Esophagus mucosa (tissue), 1 donor: ENCODE results near the gene RARB. TPM values are rescaled to one million over a fixed set of nuclear protein-coding genes. Genes with fewer than 3 reads are reported as not detected.

Experiments used
- ATAC-seq: fragments of 200-7000 bp; cut with Tn5 transposase; one replicate; pipeline ENCODE4 v1.9.1; 2020
- total RNA-seq: library from RNA; stranded (reverse); gene quantifications from one replicate; pipeline ENCODE4 v1.2.4, GENCODE V29; 2023
- donor health status: DM: yes; HTN: yes; CAD: no.

Gene RARB
- total RNA-seq, 1 donor from 2014 or later, result 2.5 TPM

GRCh38 chr3:25510797-25511196 is 82.7 kb downstream of the RARB start:
- no peak for ATAC-seq

DNA sequence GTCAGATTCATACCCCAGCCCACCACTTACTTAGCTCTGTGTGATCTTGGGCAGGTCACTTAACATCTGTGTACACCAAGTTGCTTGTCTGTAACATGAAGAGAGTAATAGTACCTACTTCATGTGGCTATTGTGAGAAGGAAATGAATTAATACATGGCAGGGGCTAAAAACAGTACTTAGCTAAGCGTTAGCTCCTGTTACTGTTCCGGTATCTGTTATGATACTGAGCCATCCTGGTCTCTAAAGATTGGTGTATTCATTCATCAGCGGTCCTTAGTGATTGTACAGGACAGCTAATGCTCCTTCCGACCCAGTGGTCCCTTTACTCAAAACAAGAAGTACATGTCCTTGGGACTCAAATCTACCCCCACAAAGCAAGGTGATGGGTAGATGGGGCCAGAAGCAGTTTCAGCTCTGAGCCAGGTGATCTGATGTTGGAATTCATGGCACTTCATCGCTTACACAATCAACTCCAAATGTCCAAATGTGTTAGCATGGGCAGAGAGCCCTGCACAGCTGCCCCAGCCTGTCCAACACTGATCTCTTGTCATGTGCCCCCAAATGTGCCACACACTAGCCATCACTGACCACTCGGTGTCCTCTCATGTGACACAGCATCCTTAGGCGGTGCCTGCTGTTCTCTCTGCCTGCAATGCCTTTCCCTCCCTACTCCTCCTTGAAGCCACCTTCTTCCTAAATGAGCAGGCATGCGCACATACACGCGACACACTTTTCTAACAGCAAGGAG is 84.1 kb downstream of the RARB start:
- no peak for ATAC-seq

- ATAC-seq, result no peak
Observed at GRCh38 chr3:25513642-25514266, 85.7 kb downstream of the RARB start.

DNA sequence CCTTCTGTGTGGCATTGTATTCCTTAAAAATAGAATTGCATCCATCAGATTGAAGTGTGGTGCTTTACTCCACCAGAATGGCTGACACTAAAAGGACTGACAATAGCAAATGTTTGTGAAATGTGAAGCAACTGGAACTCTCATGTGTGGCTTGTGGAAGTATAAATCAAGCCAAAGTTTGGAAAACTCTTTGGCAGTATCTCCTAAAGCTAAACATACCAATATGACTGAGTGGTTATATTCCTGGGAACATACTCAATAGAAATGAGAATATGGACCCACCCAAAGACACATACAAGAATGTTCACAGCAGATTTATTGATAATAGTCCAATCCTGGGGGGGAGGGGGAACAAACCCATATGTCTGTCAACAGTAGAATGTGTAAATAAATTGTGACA is 87.1 kb downstream of the RARB start:
- ATAC-seq, result no peak

DNA sequence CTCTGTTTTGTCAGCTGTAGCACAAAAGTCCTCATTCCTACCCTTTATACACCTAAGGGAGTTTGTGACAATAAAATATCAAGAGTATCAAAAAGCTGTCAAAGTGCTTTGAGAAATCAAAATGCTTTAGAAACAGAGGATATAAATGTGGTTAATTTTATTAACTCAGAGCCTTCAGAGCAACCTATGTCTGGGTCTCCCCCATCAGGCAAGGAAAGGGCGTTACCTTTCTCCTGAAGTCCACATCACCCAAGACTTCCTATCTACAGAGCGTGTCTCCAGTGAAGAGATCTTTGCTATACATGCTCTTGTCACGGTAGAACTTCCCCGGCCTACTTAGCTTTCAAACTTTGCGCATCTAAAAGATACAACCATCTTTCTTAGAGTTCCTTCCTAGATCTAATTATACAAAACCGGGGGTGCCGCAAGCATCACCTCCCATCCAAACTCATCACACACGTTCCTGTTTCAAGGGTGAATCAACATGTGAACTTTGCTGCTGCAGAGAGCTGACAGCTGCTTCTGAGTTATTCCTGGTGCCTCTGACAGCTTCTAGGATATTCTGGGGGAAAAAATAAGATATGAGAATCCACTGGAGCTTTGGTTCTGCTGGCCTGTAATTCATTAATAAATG is 93.0 kb downstream of the RARB start:
- no peak for ATAC-seq

DNA sequence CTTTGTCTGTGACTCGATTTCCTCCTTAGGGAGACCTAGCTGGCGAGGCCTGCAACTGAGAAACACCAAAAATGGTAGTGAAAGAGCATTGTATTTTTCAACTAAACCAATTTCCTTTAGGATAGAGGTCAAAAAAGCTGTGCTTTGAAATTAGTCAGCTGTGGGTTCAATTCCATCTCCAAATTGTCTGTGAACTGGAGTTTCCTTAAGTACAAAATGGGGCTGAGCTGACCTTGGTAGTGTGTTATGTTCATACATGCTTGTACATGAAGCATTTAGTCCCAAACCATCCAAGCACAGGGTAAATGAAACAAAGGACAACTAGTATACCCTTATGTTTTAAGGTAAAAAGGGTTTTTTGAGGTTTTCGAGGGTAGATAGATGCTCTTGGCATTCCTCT is 99.3 kb downstream of the RARB start:
- no peak for ATAC-seq

GRCh38 chr3:25527801-25528200 is 99.7 kb downstream of the RARB start:
- ATAC-seq, result no peak

DNA sequence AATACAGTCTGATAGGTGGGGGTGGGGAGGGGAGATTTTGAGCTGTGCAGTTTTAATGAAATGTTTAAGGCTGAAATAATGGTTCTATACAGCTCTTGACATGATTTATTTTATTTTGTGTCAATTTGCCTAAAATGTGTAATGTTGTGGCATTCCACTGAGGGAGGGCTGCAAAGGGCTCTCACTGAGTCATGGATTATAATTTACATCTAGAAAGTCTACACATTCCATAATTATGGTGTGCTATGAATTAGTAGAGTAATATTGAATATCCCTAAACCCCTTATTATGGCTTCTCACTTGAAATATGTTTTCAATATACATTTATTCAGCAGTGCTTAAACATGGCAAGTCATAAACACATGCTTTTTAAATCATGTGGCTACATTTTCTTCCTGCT is 103.9 kb downstream of the RARB start:
- no peak for ATAC-seq

DNA sequence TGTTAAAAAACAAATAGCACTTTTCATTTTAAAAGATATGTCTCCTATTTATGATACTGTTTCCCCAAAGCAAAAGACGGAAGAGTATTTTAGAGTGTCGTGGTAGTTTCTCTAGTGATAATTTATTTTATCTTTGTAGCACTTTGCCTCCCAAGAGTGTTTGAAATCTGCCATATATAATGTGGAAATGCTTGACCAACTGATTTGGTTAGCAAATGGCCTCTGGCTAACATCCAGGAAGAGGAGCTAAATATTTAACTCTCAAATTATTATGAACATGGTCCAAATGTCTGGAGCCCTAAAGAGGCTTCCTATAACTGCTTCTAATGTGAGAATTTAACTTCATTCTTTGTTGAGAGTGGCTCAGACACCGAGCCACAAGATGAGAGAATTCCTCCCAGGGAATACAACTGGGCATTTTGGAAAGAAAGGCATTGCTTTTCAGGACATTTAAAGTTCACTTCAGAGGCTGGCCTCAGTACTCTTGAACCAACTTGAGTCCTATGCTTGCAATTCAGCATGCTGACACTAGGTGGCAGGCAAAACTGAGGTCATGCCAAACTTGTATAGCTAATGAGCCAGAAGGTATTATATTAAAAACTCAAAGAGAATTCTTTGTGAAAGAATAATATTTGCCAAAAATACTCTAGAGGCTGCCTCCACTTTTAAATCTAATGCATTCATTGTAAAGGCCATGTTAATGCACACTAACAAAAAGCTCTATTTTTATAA is 104.5 kb downstream of the RARB start:
- no peak for ATAC-seq

- no peak for ATAC-seq
Observed at GRCh38 chr3:25533399-25533798, 105.3 kb downstream of the RARB start.

DNA sequence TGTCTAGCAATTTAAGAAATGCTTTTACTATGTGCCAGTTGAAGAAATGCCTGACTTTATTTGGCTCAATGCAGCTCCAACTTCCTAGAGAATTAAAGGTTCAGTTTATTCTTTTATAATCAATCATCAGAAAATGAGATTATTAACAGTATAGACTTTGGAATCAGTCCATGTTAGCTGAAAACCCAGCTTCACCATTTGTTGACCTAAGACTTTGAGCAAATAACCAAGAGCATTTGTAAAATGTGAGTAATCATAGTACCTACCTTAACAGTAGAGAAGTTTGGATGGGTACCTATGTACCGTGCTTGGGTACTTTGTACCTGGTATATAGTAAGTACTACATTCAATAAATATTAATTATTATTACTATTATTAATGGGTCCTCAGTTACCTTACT is 105.9 kb downstream of the RARB start:
- no peak for ATAC-seq

- no peak for ATAC-seq
Observed at GRCh38 chr3:25536521-25537391, 108.7 kb downstream of the RARB start.

DNA sequence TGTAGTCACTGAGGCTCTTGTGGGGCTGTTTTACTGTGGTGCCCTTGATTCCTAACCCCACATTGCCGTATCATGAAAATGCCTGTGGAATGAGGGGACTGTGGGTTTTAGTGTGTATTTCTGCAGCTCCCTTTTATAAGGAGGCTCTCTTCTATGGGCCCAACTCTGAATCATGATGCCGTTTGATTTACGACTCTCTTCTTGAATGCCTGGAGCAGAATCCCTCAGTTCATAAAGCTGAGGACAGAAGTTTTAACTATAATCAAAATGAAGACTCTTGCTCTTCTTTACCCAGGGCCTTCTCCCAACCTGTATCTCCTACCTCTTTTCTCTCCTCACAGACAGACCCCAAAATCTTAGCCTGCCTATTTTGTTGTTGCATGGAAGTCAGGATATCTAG is 109.5 kb downstream of the RARB start:
- no peak for ATAC-seq

DNA sequence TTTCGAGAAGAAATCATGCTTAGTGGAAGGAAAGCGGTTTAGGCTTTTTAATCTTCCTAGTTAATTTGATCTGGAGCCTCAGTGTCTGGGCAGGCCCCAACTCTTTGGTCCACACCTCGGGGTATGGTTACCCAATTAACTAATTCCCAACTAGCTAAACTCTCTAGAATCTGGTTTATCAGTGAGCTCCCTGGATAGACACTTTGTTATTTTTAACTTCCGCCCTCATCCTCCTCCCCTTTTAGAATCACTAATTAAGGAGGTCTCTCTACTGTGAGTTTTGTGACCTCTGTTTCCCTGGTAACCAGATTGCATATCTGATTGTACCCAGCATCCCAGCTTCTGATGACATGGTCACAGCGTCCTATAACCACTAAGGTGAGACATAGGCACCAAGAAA is 112.2 kb downstream of the RARB start:
- ATAC-seq, result no peak

- ATAC-seq, result no peak
Observed at GRCh38 chr3:25542492-25543039, 114.5 kb downstream of the RARB start.

DNA sequence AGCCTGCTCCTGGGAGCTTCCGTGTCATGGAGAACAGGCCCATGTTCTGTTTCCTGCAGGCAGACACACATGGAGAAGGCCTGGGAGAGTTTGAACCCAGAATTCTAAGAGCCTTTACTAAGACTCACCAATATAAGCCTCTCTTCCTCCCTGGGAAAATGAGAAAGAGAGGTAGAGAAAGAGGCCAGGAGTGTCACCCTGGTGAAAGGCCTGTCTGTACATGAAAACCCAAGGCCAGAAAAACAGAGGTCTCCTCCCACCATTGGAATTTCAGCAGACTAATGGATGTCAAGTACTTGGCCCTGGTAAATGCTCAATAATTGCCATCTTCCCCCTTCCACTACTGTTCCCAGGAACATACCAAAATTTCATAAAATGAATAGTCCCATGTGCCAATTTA is 119.0 kb downstream of the RARB start:
- ATAC-seq, result no peak

DNA sequence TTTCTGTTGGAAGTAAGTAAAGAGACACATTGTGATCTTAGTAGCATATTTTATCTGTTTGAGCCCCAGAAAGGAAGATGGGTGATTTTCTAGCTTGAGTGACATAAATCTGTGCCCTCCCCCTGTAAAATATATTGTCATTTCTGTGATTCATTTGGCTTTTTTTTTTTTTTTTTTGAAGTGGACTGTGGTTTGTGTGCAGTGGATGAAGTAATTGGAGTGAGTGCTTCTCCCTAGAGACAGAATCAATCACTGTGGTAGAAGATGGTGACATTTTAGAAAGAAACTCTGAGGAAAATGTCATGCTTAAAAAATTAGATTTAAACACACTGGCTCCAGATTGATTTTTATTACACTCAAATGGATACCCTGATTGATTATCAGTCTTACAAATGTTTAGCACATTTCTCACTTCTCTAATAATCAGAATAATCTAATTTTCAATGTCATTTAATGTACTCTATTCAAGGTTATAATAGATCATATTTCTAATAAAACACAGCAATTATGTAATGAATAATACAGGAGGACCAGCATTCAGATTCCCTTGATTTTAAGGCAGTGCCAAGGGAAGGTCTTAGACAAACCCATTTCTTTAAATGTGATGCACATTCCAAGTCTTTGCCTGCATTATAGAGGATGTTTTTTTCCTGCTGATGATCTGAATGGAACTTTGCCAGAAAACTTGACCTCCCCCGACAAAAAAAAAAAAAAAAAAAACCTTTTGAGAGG is 120.0 kb downstream of the RARB start:
- no peak for ATAC-seq

GRCh38 chr3:25548836-25549235 is 120.8 kb downstream of the RARB start:
- no peak for ATAC-seq

DNA sequence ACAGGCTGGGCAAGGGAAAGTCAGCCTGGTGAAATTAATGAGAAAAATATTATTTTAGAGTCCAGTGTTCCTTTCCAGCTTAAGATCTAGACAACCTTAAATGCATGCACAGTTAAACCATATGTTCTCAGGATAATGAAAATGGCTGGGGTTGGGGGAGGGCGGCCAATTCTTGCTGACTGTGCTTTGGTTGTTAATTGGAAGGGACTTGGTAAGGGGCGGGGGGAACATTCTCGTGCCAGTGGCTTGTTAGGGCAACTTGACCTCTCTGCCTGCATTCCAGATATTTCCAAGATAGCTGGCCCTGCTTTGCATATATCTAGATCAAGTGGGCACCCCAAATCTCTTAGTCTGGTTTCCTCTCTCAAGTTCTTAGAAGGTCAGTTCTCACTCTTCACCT is 124.2 kb downstream of the RARB start:
- no peak for ATAC-seq

- ATAC-seq, result no peak
Observed at GRCh38 chr3:25554376-25554775, 126.3 kb downstream of the RARB start.

- no peak for ATAC-seq
Observed at GRCh38 chr3:25555695-25556437, 127.8 kb downstream of the RARB start.
